Muscle layer of duodenum (tissue), 2 donors: ENCODE measurements around the gene NSMF.

Experiments
- H3K27ac ChIP-seq: one replicate; pipeline ENCODE4 v1.7.0; 2013; ENCODE audit warnings: mild to moderate bottlenecking, low read length
- H3K27me3 ChIP-seq: one replicate; pipeline ENCODE4 v1.7.0; 2013; ENCODE audit warnings: low read depth, mild to moderate bottlenecking, control low read depth, low read length
- H3K36me3 ChIP-seq, 2 donors: one replicate each; pipeline ENCODE4 v1.7.0; 2013; ENCODE audit warnings: low read length in 2 of 2, control low read depth in 1 of 2, mild to moderate bottlenecking in 1 of 2; ENCODE audit not compliant: insufficient read depth in 2 of 2, control insufficient read depth in 1 of 2
- H3K4me1 ChIP-seq, 2 donors: one replicate each; pipeline ENCODE4 v1.7.0; 2013; ENCODE audit warnings: low read length in 2 of 2, mild to moderate bottlenecking in 2 of 2, control low read depth in 1 of 2, moderate library complexity in 1 of 2; ENCODE audit not compliant: insufficient read depth in 2 of 2, control insufficient read depth in 1 of 2
- H3K4me3 ChIP-seq, 2 donors: one replicate each; pipeline ENCODE4 v1.7.0; 2013; ENCODE audit warnings: low read length in 2 of 2, low read depth in 1 of 2, mild to moderate bottlenecking in 1 of 2
- H3K9me3 ChIP-seq, 2 donors: one replicate each; pipeline ENCODE4 v1.7.0; 2013; ENCODE audit warnings: low read length in 2 of 2, control low read depth in 1 of 2, mild to moderate bottlenecking in 1 of 2; ENCODE audit not compliant: control insufficient read depth in 1 of 2
- donor health status: healthy.

The NSMF gene

GRCh38 chr9:137459152-137459600 is at the start of gene NSMF:
NSMF (minus strand) TSS chr9:137459334; CDS start chr9:137459102, 232 bp downstream.
- no peaks in the 10 kb centered on the region for H3K27me3 ChIP-seq
- H3K36me3 ChIP-seq, result no peaks in the 10 kb centered on the region
- peak within 1 kb of the TSS; percentile 46 to 66 for H3K4me3 ChIP-seq
- H3K4me1 ChIP-seq, result peaks cover 3 to 33% of the 10 kb centered on the region in 2 donors
- no peaks in the 10 kb centered on the region for H3K9me3 ChIP-seq
- H3K27ac ChIP-seq, result peak within 1 kb of the TSS; percentile 23

GRCh38 chr9:137506702-137507171 is 47.6 kb upstream of the NSMF start:
- no peak overlapping the region for H3K4me3 ChIP-seq
- H3K36me3 ChIP-seq, result no peaks in the 10 kb centered on the region
- H3K27me3 ChIP-seq, result no peaks in the 10 kb centered on the region
- H3K27ac ChIP-seq, result no peak overlapping the region
- no peaks in the 10 kb centered on the region for H3K4me1 ChIP-seq
- no peaks in the 10 kb centered on the region for H3K9me3 ChIP-seq

GRCh38 chr9:137506274-137506673 is 47.1 kb upstream of the NSMF start:
- H3K36me3 ChIP-seq, result no peaks in the 10 kb centered on the region
- no peaks in the 10 kb centered on the region for H3K9me3 ChIP-seq
- no peaks in the 10 kb centered on the region for H3K27me3 ChIP-seq
- H3K27ac ChIP-seq, result no peak overlapping the region
- no peaks in the 10 kb centered on the region for H3K4me1 ChIP-seq
- no peak overlapping the region for H3K4me3 ChIP-seq

DNA sequence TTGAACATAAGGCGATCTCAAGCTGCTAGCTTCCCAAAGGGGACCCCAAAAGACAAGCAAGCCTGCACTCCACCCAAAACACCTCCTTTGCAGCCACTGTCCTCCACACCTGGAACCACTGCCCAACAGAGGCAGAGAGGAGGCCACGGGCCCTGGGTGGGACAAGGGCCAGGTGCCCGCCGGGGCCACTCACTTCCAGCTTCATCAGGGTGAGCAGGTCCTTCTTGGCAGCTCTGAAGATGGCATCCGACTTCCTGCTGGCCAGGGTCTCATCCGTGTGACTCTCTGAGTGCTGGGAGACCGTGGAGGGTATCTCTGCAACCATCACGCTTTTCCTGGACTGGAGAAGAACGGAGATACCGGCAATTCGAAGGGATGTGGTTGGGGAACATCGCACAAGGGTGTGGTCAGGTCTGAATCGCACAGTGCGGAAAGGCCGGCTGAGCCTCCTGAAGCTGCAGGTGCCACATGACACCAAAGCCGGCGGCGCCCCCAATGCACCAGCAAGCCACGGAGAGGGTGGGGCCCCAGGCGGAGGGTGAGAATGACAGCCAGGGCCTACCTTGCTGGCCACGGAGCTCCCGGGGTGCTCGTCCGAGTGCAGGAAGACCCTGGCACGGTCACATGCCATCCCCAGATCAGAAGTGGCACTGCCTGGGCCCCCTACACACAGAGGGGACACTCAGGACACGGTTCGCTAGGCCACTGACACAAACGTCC is 46.4 kb upstream of the NSMF start:
- Histone ChIP-seq H3K9me3 (no peaks in the 10 kb centered on the region), H3K4me3 (no peak overlapping the region), H3K36me3 (no peaks in the 10 kb centered on the region), H3K4me1 (no peaks in the 10 kb centered on the region), H3K27ac (no peak overlapping the region), H3K27me3 (no peaks in the 10 kb centered on the region)

DNA sequence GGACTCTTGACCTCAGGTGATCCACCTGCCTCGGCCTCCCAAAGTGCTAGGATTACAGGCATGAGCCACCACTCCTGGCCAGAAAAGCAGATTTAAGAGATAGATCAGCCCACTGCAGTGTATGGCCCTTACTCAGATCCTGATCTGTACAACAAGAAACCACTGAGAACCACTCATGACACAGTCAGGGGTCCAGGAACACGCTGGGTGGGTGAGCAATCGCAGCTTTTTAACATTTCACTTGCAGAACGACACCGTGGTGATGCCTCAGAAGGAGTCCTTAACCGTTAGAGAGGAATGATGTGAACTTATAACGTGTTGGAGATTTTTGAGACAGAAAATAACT is 45.3 kb upstream of the NSMF start:
- Histone ChIP-seq H3K36me3 (no peaks in the 10 kb centered on the region), H3K4me3 (no peak overlapping the region), H3K4me1 (no peaks in the 10 kb centered on the region), H3K9me3 (no peaks in the 10 kb centered on the region), H3K27me3 (no peaks in the 10 kb centered on the region), H3K27ac (no peak overlapping the region)

DNA sequence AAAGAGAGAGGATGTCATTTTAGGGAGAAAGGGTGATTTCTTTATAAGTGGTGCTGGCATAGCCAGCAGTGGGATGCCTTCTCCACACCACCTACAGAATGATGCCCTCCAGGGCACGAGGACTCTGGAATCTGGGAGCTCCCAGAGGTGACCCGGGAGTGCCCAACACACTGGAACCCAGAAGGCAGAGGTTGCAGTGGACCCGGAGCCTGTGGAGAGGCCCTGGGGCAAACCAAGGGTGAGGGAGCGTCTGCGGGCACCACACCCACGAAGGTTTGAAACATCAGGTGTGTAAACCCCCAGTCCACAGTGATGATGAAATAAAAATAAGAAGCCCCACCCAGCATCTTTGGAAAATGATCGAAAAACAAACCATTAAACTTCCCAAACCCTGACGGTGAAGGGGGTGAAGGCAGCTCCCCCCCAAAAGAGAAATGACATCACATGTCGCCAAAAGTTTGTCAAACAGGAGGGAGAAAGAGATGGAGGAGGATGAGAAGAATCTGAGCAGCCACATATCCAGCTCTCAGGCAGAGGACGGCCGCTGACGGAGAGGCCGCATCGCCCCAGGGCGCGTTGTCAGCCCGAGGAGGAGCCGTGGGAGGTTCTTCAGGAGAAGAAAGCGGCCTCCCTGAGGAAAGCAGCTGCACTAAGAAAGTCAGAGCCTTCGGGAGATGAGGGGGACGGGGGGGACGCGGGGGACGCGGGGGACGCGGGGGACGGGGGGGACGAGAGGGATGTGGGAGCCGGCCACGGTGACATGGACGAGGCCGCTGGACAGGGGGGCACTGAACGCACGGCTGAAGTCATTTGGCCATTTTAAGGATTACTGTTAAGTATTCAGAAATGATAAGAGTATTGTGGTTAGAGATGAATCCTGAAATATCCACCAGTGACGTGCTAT is 43.1 kb upstream of the NSMF start:
- no peak overlapping the region for H3K27ac ChIP-seq
- no peaks in the 10 kb centered on the region for H3K27me3 ChIP-seq
- no peak overlapping the region for H3K4me3 ChIP-seq
- H3K36me3 ChIP-seq, result no peaks in the 10 kb centered on the region
- no peaks in the 10 kb centered on the region for H3K9me3 ChIP-seq
- no peaks in the 10 kb centered on the region for H3K4me1 ChIP-seq

GRCh38 chr9:137501457-137501856 is 42.3 kb upstream of the NSMF start:
- Histone ChIP-seq H3K27me3 (no peaks in the 10 kb centered on the region), H3K4me1 (no peaks in the 10 kb centered on the region), H3K4me3 (no peak overlapping the region), H3K9me3 (no peaks in the 10 kb centered on the region), H3K36me3 (no peaks in the 10 kb centered on the region), H3K27ac (no peak overlapping the region)

- Histone ChIP-seq H3K4me3 (no peak overlapping the region), H3K27me3 (no peaks in the 10 kb centered on the region), H3K27ac (no peak overlapping the region), H3K4me1 (no peaks in the 10 kb centered on the region), H3K9me3 (no peaks in the 10 kb centered on the region), H3K36me3 (no peaks in the 10 kb centered on the region)
Observed at GRCh38 chr9:137500666-137501397, 41.7 kb upstream of the NSMF start.

DNA sequence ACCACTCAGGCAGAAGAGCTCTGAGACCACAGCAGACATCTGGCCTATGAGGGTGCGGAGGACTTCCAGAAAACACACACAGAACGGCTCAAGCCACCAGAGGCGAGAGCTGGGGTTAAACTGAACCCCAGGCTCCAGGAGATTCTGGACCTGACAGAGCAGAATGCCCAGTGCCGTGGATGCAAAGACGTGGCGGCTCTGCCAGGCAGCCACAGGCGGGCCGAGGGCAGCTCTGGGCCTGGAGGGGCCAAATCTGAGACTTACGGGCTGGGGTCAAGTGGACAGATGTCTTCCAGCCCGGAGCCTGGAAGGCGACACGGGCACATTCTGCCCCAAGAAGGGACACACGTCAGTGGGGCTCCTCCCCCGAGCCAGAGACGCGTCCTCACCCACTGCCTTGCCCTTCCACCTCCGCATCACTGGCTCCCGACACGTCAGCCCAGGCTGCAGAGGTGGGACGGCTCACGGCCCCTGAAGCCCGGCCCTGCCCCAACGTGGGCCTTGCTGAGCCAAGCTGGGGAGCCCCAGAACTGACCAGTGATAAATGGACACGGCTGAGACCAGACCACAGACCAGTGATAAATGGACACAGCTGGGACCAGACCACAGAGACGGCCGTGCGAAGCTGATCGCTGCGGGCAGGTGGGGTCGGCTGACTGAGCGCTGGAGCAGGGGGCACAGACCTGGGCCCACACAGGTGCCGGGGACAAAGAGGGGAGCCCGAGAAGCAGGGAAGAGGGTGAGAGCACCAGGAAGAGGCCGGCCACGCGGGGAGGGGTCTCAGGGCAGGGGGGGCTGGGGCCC is 40.9 kb upstream of the NSMF start:
- no peak overlapping the region for H3K4me3 ChIP-seq
- no peak overlapping the region for H3K27ac ChIP-seq
- no peaks in the 10 kb centered on the region for H3K4me1 ChIP-seq
- no peaks in the 10 kb centered on the region for H3K36me3 ChIP-seq
- H3K9me3 ChIP-seq, result no peaks in the 10 kb centered on the region
- H3K27me3 ChIP-seq, result no peaks in the 10 kb centered on the region

DNA sequence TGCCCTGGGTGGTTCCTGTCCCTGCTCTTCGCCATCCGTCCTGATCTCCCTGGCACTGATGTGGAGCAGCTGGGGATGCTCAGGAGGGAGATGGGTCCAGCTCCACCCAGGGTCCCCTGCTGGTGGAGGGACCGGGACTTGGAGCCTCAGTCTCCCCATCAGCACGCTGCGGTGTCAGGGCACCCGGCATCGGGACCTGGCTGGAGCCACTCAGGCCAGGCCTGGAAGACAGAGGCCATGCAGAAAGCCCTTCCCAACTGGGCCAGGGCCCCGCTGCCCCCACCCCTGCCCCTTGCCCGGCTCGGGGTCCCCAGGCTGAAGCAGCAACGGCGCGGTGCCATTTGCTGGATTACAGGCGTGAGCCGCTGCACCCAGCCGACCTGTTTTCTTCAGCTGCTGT is 40.3 kb upstream of the NSMF start:
- no peaks in the 10 kb centered on the region for H3K9me3 ChIP-seq
- no peak overlapping the region for H3K27ac ChIP-seq
- H3K27me3 ChIP-seq, result no peaks in the 10 kb centered on the region
- H3K36me3 ChIP-seq, result no peaks in the 10 kb centered on the region
- no peak overlapping the region for H3K4me3 ChIP-seq
- no peaks in the 10 kb centered on the region for H3K4me1 ChIP-seq
